ENCODE results near the gene SYT8.

Gene SYT8

DNA sequence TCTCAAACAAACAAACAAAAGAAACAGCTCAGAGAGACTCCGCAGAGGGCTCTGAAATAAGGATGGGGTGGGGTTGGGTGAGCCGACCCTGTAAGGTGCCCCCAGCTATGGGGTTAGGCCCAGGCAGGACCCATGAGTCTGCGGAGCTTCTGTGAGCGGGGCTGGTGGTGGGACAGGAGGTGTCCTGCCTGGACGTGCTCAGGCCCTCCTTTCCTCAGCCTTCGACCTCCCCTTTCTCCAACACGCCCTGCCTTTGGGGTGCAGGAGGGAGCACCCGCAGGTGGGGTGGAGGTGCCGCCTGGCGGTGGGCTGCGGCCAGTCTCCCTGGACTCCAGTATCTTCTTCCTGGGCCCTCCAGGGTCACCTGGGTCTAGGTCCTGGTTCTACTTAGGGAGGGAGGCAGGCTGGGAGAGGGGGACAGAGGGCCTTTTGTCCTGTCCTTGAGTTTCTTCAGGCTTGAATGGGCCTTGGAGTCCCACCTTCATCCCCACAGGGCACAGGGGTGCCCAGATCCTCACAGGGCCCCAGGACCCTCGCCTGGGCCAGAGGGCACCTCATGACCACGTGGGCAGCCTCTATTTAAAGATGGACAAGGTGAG lies 44.7 kb downstream of the SYT8 start:
- no peak overlapping the region for H3K27ac ChIP-seq (replicated peaks)
- no peak for DNase-seq (ENCODE audit: low read depth in 1 of 2, low spot score in 1 of 2)
- no peak overlapping the region for H3K4me3 ChIP-seq (replicated peaks; ENCODE audit: insufficient read depth, low read length)
- no peaks in the 10 kb centered on the region for H3K27me3 ChIP-seq (ENCODE audit: insufficient read depth, poor library complexity, severe bottlenecking)
- TF ChIP-seq GABPA (IDR thresholded peaks at IDR 0.05; ENCODE audit: low read depth): no peak
- TF ChIP-seq SPI1 (IDR thresholded peaks at IDR 0.05; ENCODE audit: borderline replicate concordance, low read depth): no peak
- TF ChIP-seq, protein P1, sequence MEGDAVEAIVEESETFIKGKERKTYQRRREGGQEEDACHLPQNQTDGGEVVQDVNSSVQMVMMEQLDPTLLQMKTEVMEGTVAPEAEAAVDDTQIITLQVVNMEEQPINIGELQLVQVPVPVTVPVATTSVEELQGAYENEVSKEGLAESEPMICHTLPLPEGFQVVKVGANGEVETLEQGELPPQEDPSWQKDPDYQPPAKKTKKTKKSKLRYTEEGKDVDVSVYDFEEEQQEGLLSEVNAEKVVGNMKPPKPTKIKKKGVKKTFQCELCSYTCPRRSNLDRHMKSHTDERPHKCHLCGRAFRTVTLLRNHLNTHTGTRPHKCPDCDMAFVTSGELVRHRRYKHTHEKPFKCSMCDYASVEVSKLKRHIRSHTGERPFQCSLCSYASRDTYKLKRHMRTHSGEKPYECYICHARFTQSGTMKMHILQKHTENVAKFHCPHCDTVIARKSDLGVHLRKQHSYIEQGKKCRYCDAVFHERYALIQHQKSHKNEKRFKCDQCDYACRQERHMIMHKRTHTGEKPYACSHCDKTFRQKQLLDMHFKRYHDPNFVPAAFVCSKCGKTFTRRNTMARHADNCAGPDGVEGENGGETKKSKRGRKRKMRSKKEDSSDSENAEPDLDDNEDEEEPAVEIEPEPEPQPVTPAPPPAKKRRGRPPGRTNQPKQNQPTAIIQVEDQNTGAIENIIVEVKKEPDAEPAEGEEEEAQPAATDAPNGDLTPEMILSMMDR (IDR thresholded peaks at IDR 0.05; ENCODE audit: insufficient read depth, low read length): no peak
- TF ChIP-seq, protein P2, sequence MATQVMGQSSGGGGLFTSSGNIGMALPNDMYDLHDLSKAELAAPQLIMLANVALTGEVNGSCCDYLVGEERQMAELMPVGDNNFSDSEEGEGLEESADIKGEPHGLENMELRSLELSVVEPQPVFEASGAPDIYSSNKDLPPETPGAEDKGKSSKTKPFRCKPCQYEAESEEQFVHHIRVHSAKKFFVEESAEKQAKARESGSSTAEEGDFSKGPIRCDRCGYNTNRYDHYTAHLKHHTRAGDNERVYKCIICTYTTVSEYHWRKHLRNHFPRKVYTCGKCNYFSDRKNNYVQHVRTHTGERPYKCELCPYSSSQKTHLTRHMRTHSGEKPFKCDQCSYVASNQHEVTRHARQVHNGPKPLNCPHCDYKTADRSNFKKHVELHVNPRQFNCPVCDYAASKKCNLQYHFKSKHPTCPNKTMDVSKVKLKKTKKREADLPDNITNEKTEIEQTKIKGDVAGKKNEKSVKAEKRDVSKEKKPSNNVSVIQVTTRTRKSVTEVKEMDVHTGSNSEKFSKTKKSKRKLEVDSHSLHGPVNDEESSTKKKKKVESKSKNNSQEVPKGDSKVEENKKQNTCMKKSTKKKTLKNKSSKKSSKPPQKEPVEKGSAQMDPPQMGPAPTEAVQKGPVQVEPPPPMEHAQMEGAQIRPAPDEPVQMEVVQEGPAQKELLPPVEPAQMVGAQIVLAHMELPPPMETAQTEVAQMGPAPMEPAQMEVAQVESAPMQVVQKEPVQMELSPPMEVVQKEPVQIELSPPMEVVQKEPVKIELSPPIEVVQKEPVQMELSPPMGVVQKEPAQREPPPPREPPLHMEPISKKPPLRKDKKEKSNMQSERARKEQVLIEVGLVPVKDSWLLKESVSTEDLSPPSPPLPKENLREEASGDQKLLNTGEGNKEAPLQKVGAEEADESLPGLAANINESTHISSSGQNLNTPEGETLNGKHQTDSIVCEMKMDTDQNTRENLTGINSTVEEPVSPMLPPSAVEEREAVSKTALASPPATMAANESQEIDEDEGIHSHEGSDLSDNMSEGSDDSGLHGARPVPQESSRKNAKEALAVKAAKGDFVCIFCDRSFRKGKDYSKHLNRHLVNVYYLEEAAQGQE (IDR thresholded peaks at IDR 0.05; ENCODE audit: insufficient replicate concordance, low read depth): no peak
- no peak for TF ChIP-seq POLR2AphosphoS5 (IDR thresholded peaks at IDR 0.05; ENCODE audit: low read depth)

DNA sequence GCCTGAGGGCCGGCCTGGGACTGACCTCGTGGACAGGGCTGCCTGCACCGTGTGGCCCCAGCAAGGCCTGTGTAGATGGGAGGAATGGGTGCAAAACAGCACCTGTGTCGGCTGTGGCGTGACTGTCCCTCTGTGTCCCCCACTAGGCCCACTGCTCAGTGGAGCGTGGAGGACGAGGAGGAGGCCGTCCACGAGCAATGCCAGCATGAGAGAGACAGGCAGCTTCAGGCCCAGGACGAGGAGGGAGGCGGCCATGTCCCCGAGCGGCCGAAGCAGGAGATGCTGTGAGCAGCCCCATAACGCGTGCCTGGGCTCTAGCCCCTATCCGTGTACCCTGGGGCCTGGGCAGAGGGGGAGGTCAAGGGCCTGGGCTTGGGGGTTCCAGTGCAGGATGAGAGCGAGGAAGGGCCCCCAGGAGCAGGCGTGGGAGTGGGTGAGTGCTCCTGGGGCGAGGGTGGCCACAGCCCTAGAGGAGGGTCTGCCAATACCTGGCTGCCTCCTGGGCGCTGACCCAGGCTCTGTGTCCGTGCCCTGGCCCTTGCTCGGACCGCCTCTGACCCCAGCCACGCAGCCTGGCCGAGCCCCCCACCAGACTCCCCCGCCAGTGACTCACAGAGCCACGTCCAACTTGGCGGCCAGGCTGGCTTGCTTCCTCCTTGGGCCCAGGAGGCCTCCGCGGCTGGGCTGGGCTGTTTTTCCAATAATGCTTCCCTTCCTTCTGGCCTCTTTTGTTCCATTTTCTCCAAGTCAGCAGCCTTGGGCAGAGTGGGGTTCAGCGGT lies 45.3 kb downstream of the SYT8 start:
- DNase-seq (ENCODE audit: low read depth in 1 of 2, low spot score in 1 of 2): no peak
- Histone ChIP-seq H3K27me3 (ENCODE audit: insufficient read depth, poor library complexity, severe bottlenecking) (no peaks in the 10 kb centered on the region), H3K27ac (replicated peaks) (no peak overlapping the region), H3K4me3 (replicated peaks; ENCODE audit: insufficient read depth, low read length) (no peak overlapping the region)
- no peak for TF ChIP-seq POLR2AphosphoS5 (IDR thresholded peaks at IDR 0.05; ENCODE audit: low read depth)
- TF ChIP-seq, protein P1 (IDR thresholded peaks at IDR 0.05; ENCODE audit: insufficient read depth, low read length): no peak

DNA sequence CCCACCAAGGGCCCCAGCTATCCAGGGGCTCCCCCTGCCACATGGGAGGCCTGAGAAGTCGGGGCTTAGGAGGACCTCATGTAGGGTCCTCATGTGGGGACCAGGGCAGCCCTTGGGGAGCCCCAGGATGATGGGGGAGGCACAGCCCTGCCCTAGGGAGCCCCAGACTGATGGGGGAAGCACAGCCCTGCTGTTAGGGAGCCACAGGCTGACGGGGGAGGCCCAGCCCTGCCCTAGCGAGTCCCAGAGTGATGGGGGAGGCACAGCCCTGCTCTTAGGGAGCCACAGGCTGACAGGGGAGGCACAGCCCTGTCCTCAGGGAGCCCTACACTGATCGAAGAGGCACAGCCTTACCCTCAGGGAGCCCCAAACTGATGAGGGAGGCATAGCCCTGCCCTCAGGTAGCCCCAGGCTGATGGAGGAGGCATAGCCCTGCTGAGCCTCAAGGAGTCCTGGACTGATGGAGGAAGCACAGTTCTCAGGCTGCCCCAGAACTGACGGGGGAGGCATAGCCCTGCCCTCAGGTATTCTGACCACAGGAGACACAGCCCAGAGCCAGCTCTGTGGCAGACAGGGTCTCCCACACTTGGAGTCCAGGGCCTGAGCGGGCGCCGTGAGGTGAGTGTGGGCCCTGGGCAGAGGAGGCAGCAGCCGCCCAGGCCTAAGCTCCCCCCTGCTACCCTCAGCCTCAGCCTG lies 46.1 kb downstream of the SYT8 start:
- TF ChIP-seq, protein P1 (IDR thresholded peaks at IDR 0.05; ENCODE audit: insufficient read depth, low read length): no peak
- no peak for TF ChIP-seq GABPA (IDR thresholded peaks at IDR 0.05; ENCODE audit: low read depth)
- TF ChIP-seq, protein P2 (IDR thresholded peaks at IDR 0.05; ENCODE audit: insufficient replicate concordance, low read depth): no peak
- no peak for TF ChIP-seq SPI1 (IDR thresholded peaks at IDR 0.05; ENCODE audit: borderline replicate concordance, low read depth)
- TF ChIP-seq POLR2AphosphoS5 (IDR thresholded peaks at IDR 0.05; ENCODE audit: low read depth): no peak
- DNase-seq (ENCODE audit: low read depth in 1 of 2, low spot score in 1 of 2): no peak
- no peak overlapping the region for H3K4me3 ChIP-seq (replicated peaks; ENCODE audit: insufficient read depth, low read length)
- no peaks in the 10 kb centered on the region for H3K27me3 ChIP-seq (ENCODE audit: insufficient read depth, poor library complexity, severe bottlenecking)
- H3K27ac ChIP-seq (replicated peaks): no peak overlapping the region

Data from HL-60 (cell line).